NCI-H524 (cell line): ENCODE results near the gene ZMIZ1.

ENCODE experiments used
- DNase-seq, 2 experiments: peaks; one replicate each; lab custom pipeline; 2025; lab: John Stamatoyannopoulos, UW

The ZMIZ1 gene

DNA sequence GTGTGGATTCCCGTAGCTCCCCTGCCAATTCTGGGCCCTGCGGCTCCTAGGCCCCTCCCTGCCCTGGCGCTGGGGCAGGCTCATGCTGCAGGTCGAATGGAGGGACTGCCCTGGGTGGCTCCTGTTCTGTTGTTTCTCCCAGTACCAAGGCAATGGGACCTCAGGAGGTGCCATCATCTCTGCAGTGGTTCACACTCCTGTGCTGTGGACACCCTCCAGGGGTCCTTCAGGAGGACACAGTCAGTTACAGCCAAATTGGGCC, 138.3 kb downstream of the ZMIZ1 start:
- no peak for DNase-seq

DNA sequence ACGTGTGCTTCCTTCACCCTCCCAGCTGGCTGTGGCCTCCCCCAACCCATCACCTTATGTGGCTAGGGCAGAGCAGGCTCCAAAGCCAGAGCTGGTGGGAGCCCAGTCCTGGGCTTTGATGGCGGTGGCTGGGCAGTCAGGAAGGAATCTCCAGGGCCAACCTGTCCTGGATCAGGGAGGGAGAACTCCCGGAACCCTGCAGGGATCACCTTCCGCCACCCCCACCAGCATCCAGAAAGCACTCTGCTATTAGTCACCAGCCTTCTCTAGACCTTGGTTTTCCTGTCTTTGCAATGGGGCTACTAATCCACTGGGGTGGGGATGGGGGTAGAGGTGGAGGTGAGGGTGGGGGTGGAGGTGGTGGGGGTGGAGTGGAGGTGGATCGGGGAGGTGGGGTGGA, 139.0 kb downstream of the ZMIZ1 start:
- no peak for DNase-seq

DNA sequence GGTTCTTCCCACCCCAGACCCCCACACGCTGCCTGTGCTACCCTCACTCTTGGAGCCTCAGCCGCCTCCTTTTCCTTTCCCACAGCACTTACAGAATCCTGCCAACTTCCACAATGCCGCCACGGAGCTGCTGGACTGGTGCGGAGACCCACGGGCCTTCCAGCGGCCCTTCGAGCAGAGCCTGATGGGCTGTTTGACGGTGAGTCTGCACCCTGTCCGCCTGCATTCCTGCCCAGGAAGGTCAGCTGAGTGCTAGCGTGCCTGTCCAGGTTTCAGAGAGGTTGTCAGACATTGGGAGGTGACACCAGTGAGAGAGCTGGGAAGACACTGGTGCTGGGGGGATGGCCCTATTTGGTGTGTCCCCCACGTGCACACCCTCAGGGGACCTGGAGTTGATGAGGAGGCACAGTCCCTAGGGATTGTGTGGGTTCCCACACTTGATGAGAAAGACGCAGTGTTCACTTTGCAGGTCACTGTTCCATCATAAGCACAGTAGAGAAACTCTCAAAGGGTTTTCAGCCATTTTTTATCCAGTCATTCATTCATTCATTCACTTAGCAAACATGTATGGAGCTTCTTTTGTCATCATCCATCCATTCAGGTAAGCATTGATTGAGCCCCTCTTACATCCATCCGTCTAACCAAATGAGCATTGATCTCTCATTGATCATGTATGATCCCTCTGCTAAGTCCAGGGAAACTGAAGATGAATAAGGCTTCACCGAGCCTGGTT, 139.7 kb downstream of the ZMIZ1 start:
- no peak for DNase-seq

DNA sequence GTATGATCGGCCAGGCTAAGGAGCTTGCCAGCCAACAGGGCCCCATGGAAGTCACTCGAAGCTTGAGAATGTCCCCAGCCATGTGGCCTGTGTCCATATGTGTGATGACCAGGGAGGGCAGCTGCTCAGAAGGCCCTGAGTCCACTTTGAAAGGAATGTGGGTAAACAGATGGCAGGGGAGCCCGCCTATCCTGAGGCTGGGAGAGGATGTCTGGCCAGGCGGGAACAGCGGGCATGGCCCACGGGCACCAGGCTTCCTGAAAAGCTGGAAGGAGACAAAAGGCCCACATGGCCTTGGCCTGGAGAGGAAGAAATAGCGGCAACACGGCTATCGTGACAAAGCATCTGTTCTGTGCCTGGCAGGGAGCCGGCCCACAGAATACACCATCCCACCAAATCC, 140.6 kb downstream of the ZMIZ1 start:
- DNase-seq: peak in 1 of 2 experiments; percentile 63

DNA sequence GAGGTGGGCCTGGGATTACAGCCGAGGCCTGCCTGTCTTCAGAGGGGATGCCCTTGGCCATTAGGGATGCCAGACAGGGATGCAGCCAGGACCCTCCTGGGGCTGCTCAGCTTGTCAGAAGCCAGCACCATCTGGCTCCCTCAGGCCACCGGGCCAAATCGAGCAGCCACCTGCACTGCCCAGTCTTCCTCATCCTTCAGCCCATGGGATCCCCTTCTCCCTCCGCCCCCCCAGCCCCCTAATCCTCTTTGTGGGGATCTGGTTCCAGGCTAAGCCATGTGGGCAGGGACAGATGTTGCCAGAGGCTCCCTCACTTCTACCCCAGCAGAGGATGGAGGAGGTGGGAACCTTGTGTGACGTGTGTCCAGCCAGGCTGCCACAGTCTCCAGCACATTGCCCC, 141.1 kb downstream of the ZMIZ1 start:
- peak; percentile 56 to 84 for DNase-seq

DNA sequence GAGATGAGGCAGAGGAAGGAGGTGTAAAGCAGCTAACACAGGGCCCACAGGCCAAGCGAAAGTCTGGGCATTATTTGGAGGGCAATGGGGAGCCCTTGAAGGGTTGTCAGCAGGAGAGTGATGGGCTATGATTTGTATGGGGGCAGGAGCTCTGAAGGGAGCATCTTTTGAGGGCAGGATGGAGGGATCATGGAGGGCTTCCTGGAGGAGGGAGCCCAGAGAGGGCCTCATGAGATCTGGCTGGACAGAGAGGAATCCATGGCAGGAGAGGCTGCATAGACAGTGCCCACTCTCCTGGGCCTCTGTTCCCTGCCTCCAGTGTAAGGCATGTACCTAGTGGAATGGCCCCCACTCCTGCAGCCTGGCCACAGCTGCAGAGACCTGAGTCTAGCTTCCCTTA, 141.9 kb downstream of the ZMIZ1 start:
- no peak for DNase-seq

DNA sequence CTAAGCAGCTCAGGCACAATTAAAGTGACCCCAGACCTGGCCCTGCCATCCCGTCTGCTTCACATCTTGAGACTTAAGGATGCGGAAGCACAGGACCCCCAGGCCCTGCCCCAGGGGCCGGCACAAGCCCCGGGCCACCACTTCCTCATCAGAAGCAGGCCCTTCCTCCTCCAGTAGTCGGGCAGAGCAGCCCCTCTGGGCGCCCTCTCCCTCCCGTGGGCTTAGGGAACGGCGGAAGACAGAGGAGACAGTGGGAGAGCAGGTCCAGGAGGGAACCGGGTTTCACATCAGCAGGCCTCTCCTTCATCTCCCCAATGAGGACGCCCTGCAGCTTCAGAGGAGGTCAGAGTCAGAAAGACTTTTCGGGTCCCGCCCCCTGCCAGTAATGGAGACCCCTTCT, 142.8 kb downstream of the ZMIZ1 start:
- DNase-seq: no peak

DNA sequence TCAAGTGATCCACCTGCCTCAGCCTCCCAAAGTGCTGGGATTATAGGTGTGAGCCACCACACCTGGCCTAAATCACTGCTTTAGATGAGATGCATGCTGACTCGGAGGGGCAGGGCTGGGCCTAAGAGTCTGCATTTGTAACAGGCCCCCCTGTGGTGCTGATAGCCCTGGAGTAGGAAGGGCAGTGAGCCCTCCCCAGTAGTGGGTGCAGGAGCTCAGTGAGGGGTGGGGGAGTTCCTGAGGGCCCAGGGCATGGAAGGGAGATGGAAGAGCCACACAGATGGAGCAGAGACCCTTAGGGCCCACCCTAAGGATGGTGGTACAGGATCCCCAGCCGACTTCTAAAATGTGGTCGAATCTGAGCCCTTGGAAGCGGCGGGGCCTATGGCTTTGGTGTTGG, 146.8 kb downstream of the ZMIZ1 start:
- no peak for DNase-seq

DNA sequence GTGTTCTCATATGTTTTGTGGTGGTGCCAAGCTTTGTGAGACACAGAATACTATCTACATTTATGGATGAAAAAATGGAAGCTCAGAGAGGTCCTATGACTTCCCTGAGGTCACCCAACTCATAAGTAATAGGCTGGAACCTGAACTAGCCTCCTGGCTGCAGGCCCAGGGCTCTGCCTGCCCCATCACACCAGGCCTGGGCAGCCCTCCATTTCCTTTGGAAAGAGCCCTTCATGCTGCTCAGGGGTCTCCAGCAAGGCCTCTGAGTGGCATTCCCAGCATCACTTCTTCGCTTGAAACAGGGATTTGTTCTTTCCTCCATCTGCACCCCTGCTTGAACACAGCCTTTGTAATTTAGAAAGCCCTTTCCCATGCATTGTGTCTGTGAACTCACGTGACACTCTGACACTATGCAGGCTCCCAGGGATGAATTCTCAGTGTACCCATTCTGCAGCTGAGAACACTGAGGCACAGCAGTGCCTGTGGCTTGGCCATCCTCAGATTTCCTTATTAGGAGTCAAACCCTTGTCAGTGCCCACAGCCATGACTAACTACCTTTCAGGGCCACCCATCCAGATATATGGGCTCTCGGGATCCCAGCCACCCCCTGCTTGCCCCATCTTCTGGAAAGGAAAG, 150.7 kb downstream of the ZMIZ1 start:
- no peak for DNase-seq

DNA sequence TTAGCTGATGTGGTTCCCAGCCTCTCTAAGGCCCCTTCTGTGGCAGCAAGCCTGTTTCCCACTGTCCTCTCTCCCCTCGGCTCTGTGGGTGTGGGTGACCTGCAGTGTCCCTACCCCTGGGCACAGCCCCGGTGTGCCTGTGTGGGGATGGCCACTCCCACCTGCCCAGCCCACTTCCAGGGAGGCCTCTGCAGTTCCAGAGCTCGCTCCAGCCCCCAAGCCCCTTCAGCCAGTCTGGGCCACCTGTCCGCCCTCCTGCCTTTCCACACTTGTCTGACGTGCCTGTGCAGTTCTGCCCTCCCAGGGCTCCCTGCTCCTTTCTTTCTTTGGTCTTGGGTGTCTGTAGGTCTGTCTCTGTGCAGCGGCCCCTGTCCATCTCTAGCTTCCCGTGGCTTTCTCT, 151.5 kb downstream of the ZMIZ1 start:
- DNase-seq: no peak

DNA sequence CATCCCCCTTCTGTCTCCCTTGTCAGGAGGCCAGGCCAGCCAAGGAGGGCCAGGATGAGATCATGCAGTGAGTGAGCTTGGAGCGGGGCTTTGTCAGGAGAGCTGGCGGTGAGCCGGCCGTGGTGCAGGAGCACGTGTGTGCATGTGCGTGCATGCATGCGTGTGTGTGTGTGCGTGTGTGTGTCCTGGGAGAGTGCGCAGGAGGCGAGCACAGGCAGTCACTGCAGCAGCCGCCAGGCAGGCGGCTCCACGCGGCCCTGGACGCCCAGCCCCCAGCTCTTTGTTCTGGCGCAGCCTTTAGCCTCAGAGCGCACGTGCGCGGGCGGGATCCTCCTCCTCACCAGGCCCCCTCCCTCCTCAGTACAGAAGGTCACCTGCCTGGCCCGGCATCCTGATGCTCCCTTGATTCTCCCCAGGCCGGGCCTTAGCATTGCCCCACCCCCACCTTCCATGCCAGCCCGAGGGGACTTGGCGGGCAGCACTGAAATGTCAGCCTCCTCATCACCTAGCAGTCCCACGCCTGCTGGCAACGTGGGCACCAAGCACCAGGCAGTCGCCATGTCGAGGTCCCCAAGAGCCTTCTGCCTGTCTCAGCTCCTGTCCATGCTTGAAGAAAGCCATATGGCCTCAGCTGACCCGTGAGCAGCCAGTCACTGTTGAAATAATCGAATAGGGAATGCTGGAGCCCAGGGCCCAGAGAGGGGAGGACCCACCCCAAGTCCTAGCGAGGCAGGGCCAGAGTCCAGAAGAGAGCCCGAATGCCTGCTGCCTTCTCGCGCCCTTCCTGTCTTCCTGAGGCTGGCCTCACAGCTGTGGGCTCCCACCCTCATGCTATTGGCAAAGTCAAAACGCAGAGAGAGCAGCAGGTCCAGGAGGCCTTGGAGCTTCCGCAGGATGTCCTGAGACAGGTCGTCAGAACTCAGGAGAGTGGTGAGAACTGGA, 152.6 kb downstream of the ZMIZ1 start:
- no peak for DNase-seq

DNA sequence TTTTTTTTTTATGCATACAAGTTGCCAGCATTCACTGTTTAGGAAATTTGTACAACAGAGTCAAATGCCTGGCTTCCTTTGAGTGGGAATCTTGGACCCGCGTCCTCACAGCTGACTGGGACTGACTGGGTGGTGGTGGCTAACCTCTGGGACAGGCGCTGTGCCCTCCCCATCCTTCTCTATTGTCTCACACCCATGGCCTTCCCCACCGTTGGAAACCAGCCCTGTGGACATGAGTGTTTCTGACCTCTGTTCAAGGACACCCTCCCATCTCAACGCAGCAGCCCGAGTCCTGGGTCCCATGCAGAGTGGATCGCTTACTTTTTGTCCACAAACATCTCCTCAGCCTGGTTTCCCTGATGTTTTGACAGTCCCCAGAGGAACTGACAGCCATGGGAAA, 153.4 kb downstream of the ZMIZ1 start:
- DNase-seq: no peak

DNA sequence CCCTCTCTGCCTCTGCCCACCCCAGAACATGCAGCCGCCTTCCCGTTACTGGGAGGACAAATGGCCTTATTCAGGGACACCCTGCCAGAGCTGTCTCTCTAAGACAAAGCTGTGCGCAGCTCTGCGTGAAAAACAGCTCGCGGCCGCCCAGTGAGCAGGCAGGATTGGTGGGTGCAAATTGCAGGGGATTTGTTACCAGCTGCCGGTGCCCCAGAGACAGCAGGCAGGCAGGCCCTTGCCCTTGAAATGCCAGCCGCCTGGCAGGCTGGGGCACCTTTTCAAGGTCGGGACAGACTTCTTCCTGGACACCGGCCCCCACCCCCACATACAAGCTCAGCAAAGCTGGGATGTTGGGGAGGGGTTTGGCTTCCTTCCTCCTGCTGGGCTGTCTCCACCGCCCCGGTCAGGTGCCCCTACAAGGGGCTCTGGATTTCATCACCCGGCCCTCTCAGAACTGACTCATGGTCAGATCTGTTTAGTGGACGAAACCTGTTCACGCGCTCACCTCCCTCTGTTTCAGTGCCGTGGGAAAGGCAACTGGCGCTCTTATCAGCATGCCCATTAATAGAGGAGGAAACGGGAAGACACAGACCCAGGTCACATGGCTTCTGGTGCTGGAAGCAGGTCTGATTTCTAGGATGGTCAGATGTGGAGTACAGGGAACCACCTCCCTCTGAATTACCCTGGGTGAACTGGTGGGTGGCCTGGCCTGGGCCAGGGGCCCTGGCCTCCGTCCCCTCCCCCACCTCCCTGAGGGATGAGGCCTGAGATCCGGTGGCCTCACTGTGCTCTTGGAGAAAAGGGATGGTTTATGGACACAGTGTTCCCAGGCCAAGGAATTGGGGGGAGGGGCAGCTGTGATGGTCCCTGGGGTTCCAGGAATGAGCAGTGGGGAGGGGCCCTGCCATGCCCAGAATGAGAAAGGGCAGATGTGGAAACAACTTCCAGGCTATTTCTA, 154.6 kb downstream of the ZMIZ1 start:
- no peak for DNase-seq

DNA sequence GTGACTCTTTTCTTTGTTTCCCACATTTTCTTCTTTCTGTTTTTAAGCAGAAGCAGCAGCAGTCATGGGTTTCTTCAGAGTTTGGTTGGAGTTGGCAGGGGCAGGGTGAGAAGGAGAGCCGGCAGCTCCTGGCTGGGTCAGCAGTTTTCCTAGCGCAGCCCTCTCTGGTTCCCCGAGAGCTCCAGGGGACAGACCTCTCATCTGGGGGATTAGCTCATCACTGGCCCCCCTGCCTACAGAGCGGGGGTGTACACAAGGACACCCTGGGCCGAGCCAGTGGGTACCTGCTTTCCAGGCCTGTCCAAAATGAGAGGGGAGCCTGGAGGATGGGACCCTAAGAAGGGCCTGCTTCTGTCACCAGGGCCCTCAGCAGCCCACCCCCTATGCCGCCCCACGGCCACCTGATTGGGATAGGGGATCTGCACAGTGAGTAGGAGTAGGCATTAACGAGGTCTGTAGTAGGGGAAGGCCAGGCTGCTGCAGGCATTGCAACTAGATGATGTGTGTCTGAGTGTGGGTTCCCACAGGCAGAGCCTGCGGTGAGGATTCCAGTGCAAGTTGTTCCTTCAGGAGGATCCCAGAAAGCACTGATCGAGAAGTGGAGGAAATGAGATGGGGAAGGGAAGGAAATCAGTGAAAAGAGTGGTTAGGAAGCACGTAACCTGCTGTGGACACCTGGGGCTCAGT, 155.6 kb downstream of the ZMIZ1 start:
- DNase-seq: no peak

DNA sequence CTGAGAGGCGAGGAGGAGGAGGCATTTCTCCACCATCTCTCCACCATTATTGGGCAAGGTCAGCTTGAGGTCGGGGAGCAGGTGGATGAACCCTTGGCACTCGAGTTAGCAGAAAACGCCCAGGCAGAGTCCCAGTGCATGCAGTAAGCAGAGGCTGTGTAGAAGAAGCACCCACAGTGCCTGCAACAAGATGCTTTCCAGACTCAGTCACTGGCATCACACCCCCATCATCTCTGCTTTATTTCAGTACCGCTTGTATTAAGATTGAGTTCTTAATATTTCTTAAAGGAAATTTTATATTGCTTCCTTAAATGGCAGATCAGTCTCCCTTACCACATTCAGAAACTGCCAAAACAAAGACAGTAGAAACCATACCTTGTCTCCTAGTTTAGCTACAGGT, 156.2 kb downstream of the ZMIZ1 start:
- DNase-seq: no peak

DNA sequence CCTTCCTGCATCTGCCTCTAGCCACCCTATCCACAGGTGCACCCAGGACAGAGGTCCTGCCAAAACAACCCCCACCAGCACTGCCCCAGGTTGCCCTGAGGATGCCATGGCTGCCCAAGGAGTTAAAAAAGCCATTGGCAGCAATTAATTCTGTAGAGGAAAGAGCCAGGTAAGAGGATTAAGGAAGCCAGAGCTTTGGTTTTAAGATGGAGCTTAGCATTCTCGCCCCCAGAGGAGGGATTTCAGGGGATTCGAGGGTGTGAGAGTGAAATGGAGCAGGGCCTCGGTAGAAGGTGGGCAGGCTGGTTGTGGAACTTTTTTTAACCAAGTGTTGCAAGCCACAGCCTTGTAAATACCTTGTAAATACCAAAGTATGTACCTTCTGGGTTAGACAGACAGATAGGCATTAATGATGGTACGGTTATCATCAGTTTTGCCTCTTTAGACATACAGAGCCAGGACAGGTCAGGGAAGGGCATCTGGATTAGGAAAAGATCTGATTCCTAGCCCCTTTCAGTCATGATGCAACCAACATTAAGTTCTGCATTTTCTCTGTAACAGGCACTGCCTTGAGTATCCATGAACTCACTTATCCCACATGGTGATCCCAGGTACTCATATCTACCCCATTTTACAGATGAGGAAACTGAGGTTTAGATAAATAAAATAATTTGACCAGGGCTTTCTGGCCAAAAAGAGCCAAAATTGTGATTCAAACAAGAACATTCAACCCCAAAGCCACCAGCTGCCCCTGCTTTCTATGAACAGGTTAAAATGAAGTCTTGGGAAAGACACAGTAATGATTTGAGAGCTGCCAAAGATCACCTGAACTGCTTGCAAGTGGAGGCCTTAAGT, 157.9 kb downstream of the ZMIZ1 start:
- DNase-seq: peak in 1 of 2 experiments; percentile 51

DNA sequence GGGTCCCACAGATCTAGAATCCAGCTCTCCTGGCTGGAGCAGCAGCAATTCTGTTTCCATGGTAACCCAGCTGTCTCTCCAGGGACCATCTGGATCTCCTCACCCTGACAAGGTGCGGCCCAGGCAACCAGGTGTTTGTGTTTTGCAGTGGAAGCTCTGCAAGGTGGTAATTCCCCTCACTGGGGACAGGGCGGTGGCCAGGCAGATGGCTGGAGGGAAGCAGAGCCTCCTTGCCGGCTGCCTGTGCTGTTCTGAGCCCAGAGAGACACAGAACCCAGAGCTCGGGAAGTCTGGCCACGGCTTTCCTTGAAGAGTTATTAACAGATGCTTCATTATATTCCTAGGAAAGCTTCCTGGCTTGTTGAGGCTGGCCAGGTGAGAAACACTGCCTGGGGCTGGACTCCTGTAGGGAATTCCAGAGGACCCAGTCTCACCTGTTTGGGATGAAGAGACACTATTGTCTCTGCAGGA, 160.3 kb downstream of the ZMIZ1 start:
- peak; percentile 51 to 88 for DNase-seq

DNA sequence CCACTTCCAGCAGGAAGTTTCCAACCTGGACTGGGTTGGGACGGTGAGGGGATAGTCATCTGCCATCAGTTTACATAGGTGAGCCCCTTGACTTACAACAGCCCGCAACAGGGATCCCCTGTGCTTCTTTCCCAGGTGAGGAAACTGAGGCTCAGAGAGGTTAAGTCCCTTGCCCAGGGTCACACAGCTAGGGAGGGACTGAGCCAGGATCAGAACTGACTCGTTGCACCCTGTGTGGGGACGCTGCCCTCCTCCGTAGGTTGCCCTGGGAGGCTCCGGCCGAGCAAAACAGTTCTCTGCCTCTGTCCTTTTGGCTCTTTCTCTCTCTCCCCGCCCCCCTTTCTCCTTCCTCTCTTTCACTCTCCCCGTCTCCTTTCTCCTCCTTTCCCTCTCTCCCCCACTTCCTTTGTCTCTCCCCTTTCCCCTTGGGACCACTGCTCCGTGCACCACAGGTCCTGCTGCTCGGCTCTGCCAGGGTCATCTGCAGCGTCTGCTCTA, 161.1 kb downstream of the ZMIZ1 start:
- no peak for DNase-seq

DNA sequence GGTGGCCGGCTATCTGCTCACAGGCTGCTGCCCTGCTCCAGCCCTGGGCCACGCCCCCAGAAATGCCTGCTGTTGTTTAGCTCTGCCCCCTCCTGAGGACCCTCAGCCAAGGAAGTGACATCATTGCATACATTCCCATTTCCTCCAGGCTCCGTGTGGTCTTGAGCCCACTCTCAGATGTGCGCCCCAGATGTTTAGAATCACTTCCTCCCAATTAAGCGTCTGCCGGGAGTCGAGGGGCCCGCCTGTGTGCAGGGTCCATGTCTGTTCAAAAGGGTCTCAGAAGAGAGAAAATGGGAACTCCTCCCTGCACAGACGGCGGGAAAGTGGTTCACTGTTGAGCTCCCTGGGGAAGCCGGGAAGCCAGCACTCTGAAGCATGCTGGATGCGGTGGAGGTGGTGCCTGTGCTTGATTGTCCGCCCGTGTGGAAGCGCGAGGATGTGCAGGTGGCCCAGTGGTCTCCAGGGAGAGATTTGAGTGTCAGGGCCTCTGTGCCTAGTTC, 161.6 kb downstream of the ZMIZ1 start:
- DNase-seq: peak; percentile 48 to 65

DNA sequence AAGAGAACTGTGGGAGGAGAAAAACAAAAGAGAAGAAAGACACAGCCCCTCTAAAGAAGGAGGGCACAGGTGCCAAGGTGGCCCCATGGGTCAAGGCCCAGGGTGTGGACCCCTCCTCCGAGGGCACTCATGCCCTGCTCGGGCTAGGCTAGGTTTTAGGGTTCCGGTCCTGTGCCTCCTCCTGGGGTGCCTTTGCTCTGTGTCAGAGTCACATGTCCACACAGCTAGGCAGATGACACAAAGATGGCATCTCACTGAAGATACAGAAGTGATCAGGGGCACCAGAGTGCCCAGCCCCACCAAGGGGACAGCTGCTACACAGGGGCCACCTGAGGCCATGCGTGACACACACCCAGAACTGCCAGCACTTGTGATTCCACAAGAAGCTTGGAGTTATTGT, 162.1 kb downstream of the ZMIZ1 start:
- no peak for DNase-seq
